SU-DHL-6 (cell line): ENCODE results near the gene CMTM6.
A peak's percentile ranks its signal among the peaks of the same experiment; 100 is the strongest.

Experiments used
- H2AFZ ChIP-seq: fragments of 200-600 bp; sonication (generic); 2 replicates; pipeline ENCODE4 v1.6.1; 2014; ENCODE audit warnings: low read depth, mild to moderate bottlenecking, moderate library complexity, mixed read lengths, antibody characterized with exemption, low read length; ENCODE audit not compliant: severe bottlenecking
- H3F3A ChIP-seq: fragments of 200-600 bp; shearing (Covaris generic); 2 replicates; pipeline ENCODE4 v1.6.0; 2016; ENCODE audit warnings: antibody characterized with exemption, mild to moderate bottlenecking; ENCODE audit not compliant: insufficient read depth
- H3K27ac ChIP-seq: fragments of 200-600 bp; sonication (generic); 2 replicates; pipeline ENCODE4 v1.5.1; 2016; ENCODE audit warnings: low read depth, mild to moderate bottlenecking, low read length, moderate library complexity, mixed read lengths
- H3K27me3 ChIP-seq: fragments of 200-600 bp; sonication (generic), shearing (Covaris generic); 2 replicates; pipeline ENCODE4 v1.6.0; 2014; ENCODE audit warnings: mild to moderate bottlenecking, low read length
- H3K36me3 ChIP-seq: fragments of 200-600 bp; sonication (generic); 2 replicates; pipeline ENCODE4 v1.6.1; 2014; ENCODE audit warnings: mild to moderate bottlenecking, low read length, mixed read lengths
- H3K4me2 ChIP-seq: fragments of 300-600, 200-600 bp; shearing (Covaris generic), sonication (generic); 2 replicates; pipeline ENCODE4 v1.6.0; 2014; ENCODE audit warnings: low read length, low read depth, mild to moderate bottlenecking; ENCODE audit not compliant: poor library complexity, severe bottlenecking
- H3K4me3 ChIP-seq: fragments of 200-600 bp; sonication (generic); 2 replicates; pipeline ENCODE4 v1.5.1; 2014; ENCODE audit warnings: antibody characterized with exemption, low read length, mild to moderate bottlenecking, mixed read lengths; ENCODE audit not compliant: insufficient read depth, poor library complexity, severe bottlenecking
- H3K79me2 ChIP-seq: fragments of 200-600 bp; sonication (generic); 2 replicates; pipeline ENCODE4 v1.6.1; 2014; ENCODE audit warnings: mild to moderate bottlenecking, low read length, moderate library complexity; ENCODE audit not compliant: insufficient read depth
- H3K9ac ChIP-seq: fragments of 200-600 bp; sonication (generic); 2 replicates; pipeline ENCODE4 v1.7.0; 2014; ENCODE audit warnings: mild to moderate bottlenecking, low read length
- H3K9me2 ChIP-seq: fragments of 200-600 bp; sonication (generic); replicated peaks from 2 replicates; pipeline ENCODE4 v1.6.1; 2014; ENCODE audit warnings: low read length; ENCODE audit not compliant: insufficient read depth
- H3K9me3 ChIP-seq: fragments of 200-600 bp; sonication (generic); 2 replicates; pipeline ENCODE4 v1.6.1; 2014; ENCODE audit warnings: low read length, mixed read lengths; ENCODE audit not compliant: insufficient read depth
- H4K20me1 ChIP-seq: fragments of 200-600 bp; sonication (generic); 2 replicates; pipeline ENCODE4 v1.6.1; 2014; ENCODE audit warnings: low read depth, mild to moderate bottlenecking, antibody characterized with exemption, low read length, moderate library complexity, mixed read lengths
- CTCF ChIP-seq: fragments of 200-600 bp; sonication (generic); IDR thresholded peaks from one replicate; pipeline ENCODE4 v1.5.1; 2017; ENCODE audit warnings: antibody characterized with exemption, mild to moderate bottlenecking, low read length, moderate library complexity; ENCODE audit not compliant: insufficient read depth, poor library complexity, severe bottlenecking
- EZH2phosphoT487 ChIP-seq: fragments of 200-600 bp; sonication (generic), shearing (Covaris generic); conservative IDR thresholded peaks from 2 replicates; pipeline ENCODE4 v1.6.1; 2018; ENCODE audit warnings: mild to moderate bottlenecking, antibody characterized with exemption, low read length, moderate library complexity, mixed read lengths

Gene CMTM6

GRCh38 chr3:32500880-32501782, 1.5 kb downstream of the CMTM6 start:
- Histone ChIP-seq H4K20me1 (0 out of 2 replicates have a peak, but pooled peaks cover 6% of the 10 kb centered on the region), H3K9me2 (no peaks in the 10 kb centered on the region), H3K4me2 (peak overlapping the region; percentile 79), H3K79me2 (peaks cover 38% of the 10 kb centered on the region), H3K36me3 (peaks cover 9% of the 10 kb centered on the region; the same call in 1 of the 2 replicates), H3K4me3 (peak overlapping the region; percentile 91), H3K27me3 (no peaks in the 10 kb centered on the region), H3K9ac (peak overlapping the region; percentile 88), H3F3A (peaks cover 6% of the 10 kb centered on the region; the same call in 1 of the 2 replicates), H2AFZ (no peak overlapping the region), H3K9me3 (no peaks in the 10 kb centered on the region), H3K27ac (no peak overlapping the region)
- TF ChIP-seq CTCF (no peak), EZH2phosphoT487 (no peak)

- no peak overlapping the region for H3K27ac ChIP-seq
- no peak overlapping the region for H3K9ac ChIP-seq
- no peaks in the 10 kb centered on the region for H3K9me2 ChIP-seq
- peaks cover 9% of the 10 kb centered on the region; the same call in 1 of the 2 replicates for H3K36me3 ChIP-seq
- no peaks in the 10 kb centered on the region for H3K27me3 ChIP-seq
- 0 out of 2 replicates have a peak, but pooled peaks cover 6% of the 10 kb centered on the region for H4K20me1 ChIP-seq
- TF ChIP-seq CTCF (no peak), EZH2phosphoT487 (no peak)
- peak overlapping the region; percentile 20 for H3K4me2 ChIP-seq
- peaks cover 38% of the 10 kb centered on the region for H3K79me2 ChIP-seq
- H3F3A ChIP-seq = peaks cover 6% of the 10 kb centered on the region; the same call in 1 of the 2 replicates
- no peak overlapping the region for H3K4me3 ChIP-seq
- H2AFZ ChIP-seq = no peak overlapping the region
- no peaks in the 10 kb centered on the region for H3K9me3 ChIP-seq
These were observed 2.4 kb downstream of the CMTM6 start for GRCh38 chr3:32500231-32500630.

GRCh38 chr3:32499585-32499984, 3.1 kb downstream of the CMTM6 start:
- no peak overlapping the region for H3K9ac ChIP-seq
- H3K27ac ChIP-seq = no peak overlapping the region
- H4K20me1 ChIP-seq = 0 out of 2 replicates have a peak, but pooled peaks cover 6% of the 10 kb centered on the region
- no peaks in the 10 kb centered on the region for H3K9me2 ChIP-seq
- H2AFZ ChIP-seq = no peak overlapping the region
- H3K27me3 ChIP-seq = no peaks in the 10 kb centered on the region
- peaks cover 39% of the 10 kb centered on the region for H3K79me2 ChIP-seq
- peaks cover 6% of the 10 kb centered on the region; the same call in 1 of the 2 replicates for H3F3A ChIP-seq
- no peaks in the 10 kb centered on the region for H3K9me3 ChIP-seq
- no peak for TF ChIP-seq CTCF
- TF ChIP-seq EZH2phosphoT487 = no peak
- no peak overlapping the region for H3K4me2 ChIP-seq
- peaks cover 9% of the 10 kb centered on the region; the same call in 1 of the 2 replicates for H3K36me3 ChIP-seq
- H3K4me3 ChIP-seq = no peak overlapping the region
